H1 (cell line): Measurements from ENCODE around the gene RRAGB. TPM values are rescaled to one million over a fixed set of nuclear protein-coding genes. Genes with fewer than 3 reads are reported as not detected.

Source experiments
- CTCF ChIA-PET: fragments of 300-600 bp; sonication (Branson Sonifier 250); formaldehyde crosslinking; loops from one replicate; lab custom pipeline; 2021; ENCODE audit not compliant: partially characterized antibody; lab: Charles Lee
- POLR2A ChIA-PET: fragments of 300-600 bp; sonication (Branson Sonifier 250); formaldehyde crosslinking; loops from one replicate; lab custom pipeline; 2021; ENCODE audit warnings: inconsistent platforms; ENCODE audit not compliant: partially characterized antibody; lab: Charles Lee
- DNase-seq, 2 experiments: peaks; one replicate each; pipeline versions ENCODE4 v3.0.0 to v3.0.0-alpha.2; 2010 to 2022; ENCODE audit warnings: low spot score in 2 of 2, low read depth in 1 of 2, mixed read lengths in 1 of 2
- FAIRE-seq: peaks from 2 replicates; lab custom pipeline; 2011; peaks lifted over from hg19 to GRCh38; lab: Jason Lieb, UNC
- H2AFZ ChIP-seq: 2 replicates; pipeline ENCODE4 v1.8.1; 2012; ENCODE audit warnings: low read length, inconsistent platforms
- H2AK5ac ChIP-seq: 2 replicates; pipeline ENCODE4 v1.6.1; 2013; ENCODE audit warnings: low read depth, low read length
- H2BK120ac ChIP-seq: replicated peaks from 2 replicates; pipeline ENCODE3; 2013; ENCODE audit warnings: low read depth, low read length, inconsistent platforms
- H2BK12ac ChIP-seq: 2 replicates; pipeline ENCODE4 v1.6.1; 2013; ENCODE audit warnings: low read depth, low read length
- H2BK15ac ChIP-seq: 2 replicates; pipeline ENCODE4 v1.6.1; 2013; ENCODE audit warnings: low read length
- H2BK20ac ChIP-seq: 2 replicates; pipeline ENCODE4 v1.6.1; 2013; ENCODE audit warnings: low read length
- H2BK5ac ChIP-seq: 2 replicates; pipeline ENCODE4 v1.6.1; 2013; ENCODE audit warnings: low read depth, low read length
- H3K14ac ChIP-seq: 2 replicates; pipeline ENCODE4 v1.6.1; 2013; ENCODE audit warnings: inconsistent platforms; ENCODE audit not compliant: insufficient read length
- H3K18ac ChIP-seq: 2 replicates; pipeline ENCODE4 v1.6.1; 2013; ENCODE audit warnings: low read length; ENCODE audit errors: extremely low read depth
- H3K23ac ChIP-seq: 2 replicates; pipeline ENCODE4 v1.6.1; 2013; ENCODE audit warnings: inconsistent platforms; ENCODE audit not compliant: insufficient read length
- H3K23me2 ChIP-seq: 2 replicates; pipeline ENCODE4 v1.6.1; 2013; ENCODE audit warnings: low read depth, low read length
- H3K27ac ChIP-seq: 2 replicates; pipeline ENCODE4 v1.6.1; 2011; ENCODE audit warnings: low read depth, low read length, inconsistent platforms
- H3K27me3 ChIP-seq, 4 experiments: replicated peaks in 1 of 4; 1 replicate in 1 of 4; 2 replicates in 3 of 4; pipeline versions ENCODE4 v1.6.1 to v1.8.1; 2011 to 2013; ENCODE audit warnings: low read length in 3 of 4, mild to moderate bottlenecking in 3 of 4, inconsistent platforms in 2 of 4, mixed read lengths in 2 of 4, moderate library complexity in 1 of 4; ENCODE audit not compliant: control insufficient read depth in 3 of 4, insufficient read depth in 3 of 4; ENCODE audit errors: extremely low read depth in 1 of 4
- H3K36me3 ChIP-seq, 4 experiments: 2 replicates each; pipeline versions ENCODE4 v1.6.1 to v1.8.1; 2011 to 2013; ENCODE audit warnings: mild to moderate bottlenecking in 4 of 4, low read length in 3 of 4, moderate library complexity in 2 of 4, control low read depth in 1 of 4, inconsistent platforms in 1 of 4; ENCODE audit not compliant: insufficient read depth in 4 of 4, control insufficient read depth in 2 of 4
- H3K4ac ChIP-seq: replicated peaks from 2 replicates; pipeline ENCODE3; 2013; ENCODE audit warnings: low read length, low read depth, mixed read lengths, inconsistent platforms; ENCODE audit not compliant: insufficient read length
- H3K4me1 ChIP-seq, 4 experiments: replicated peaks in 1 of 4; 1 replicate in 1 of 4; 2 replicates in 3 of 4; pipeline versions ENCODE4 v1.6.1 to v1.8.1; 2011 to 2013; ENCODE audit warnings: low read length in 3 of 4, inconsistent platforms in 2 of 4, mixed read lengths in 1 of 4; ENCODE audit not compliant: insufficient read depth in 4 of 4, control insufficient read depth in 3 of 4
- H3K4me2 ChIP-seq, 2 experiments: 2 replicates each; pipeline versions ENCODE4 v1.6.1 to v1.8.1; 2011 to 2013; ENCODE audit warnings: low read depth in 2 of 2, low read length in 2 of 2, control low read depth in 1 of 2, inconsistent platforms in 1 of 2, mild to moderate bottlenecking in 1 of 2; ENCODE audit not compliant: insufficient read depth in 1 of 2
- H3K4me3 ChIP-seq, 4 experiments: fragments of 200-600, 300-600 bp in 1 of 4; sonication (generic), shearing (Covaris generic), sonication (Bioruptor Twin) in 1 of 4; 2 replicates each; pipeline versions ENCODE4 v1.5.1 to v1.8.1; 2011 to 2016; ENCODE audit warnings: low read length in 4 of 4, low read depth in 3 of 4, control low read depth in 2 of 4, inconsistent platforms in 2 of 4, mild to moderate bottlenecking in 2 of 4, mixed read lengths in 1 of 4, moderate library complexity in 1 of 4; ENCODE audit not compliant: insufficient read depth in 2 of 4; ENCODE audit errors: extremely low read depth in 1 of 4
- H3K56ac ChIP-seq: replicated peaks from 2 replicates; pipeline ENCODE3; 2013; ENCODE audit warnings: low read depth, mild to moderate bottlenecking, mixed read lengths, low read length, inconsistent platforms; ENCODE audit not compliant: insufficient read length
- H3K79me1 ChIP-seq: 2 replicates; pipeline ENCODE4 v1.6.1; 2013; ENCODE audit warnings: low read depth, low read length, control low read depth
- H3K79me2 ChIP-seq, 2 experiments: 2 replicates each; pipeline versions ENCODE4 v1.6.1 to v1.8.1; 2012 to 2013; ENCODE audit warnings: low read length in 2 of 2, mild to moderate bottlenecking in 2 of 2, inconsistent platforms in 1 of 2; ENCODE audit not compliant: insufficient read depth in 2 of 2, control insufficient read depth in 1 of 2
- H3K9ac ChIP-seq, 4 experiments: replicated peaks in 1 of 4; 1 replicate in 1 of 4; 2 replicates in 3 of 4; pipeline versions ENCODE4 v1.6.1 to v1.8.1; 2011 to 2013; ENCODE audit warnings: low read depth in 3 of 4, low read length in 3 of 4, control low read depth in 2 of 4, mild to moderate bottlenecking in 2 of 4, moderate library complexity in 2 of 4, inconsistent platforms in 1 of 4; ENCODE audit errors: extremely low read depth in 1 of 4
- H3K9me3 ChIP-seq, 2 experiments: 2 replicates each; pipeline versions ENCODE4 v1.6.1 to v1.8.1; 2012 to 2013; ENCODE audit warnings: mild to moderate bottlenecking in 2 of 2, moderate library complexity in 2 of 2, control low read depth in 1 of 2, inconsistent platforms in 1 of 2, low read depth in 1 of 2, low read length in 1 of 2, mixed read lengths in 1 of 2; ENCODE audit not compliant: insufficient read depth in 2 of 2
- H4K20me1 ChIP-seq, 2 experiments: replicated peaks in 1 of 2; 2 replicates each; pipeline versions ENCODE3 to v1.8.1; 2011 to 2013; ENCODE audit warnings: inconsistent platforms in 2 of 2, low read length in 2 of 2, mild to moderate bottlenecking in 1 of 2; ENCODE audit not compliant: insufficient read depth in 2 of 2, control insufficient read depth in 1 of 2
- H4K5ac ChIP-seq: 2 replicates; pipeline ENCODE4 v1.6.1; 2013; ENCODE audit warnings: low read length, low read depth, mixed read lengths, inconsistent platforms; ENCODE audit not compliant: insufficient read length
- H4K8ac ChIP-seq: 2 replicates; pipeline ENCODE4 v1.8.0; 2013; ENCODE audit warnings: mild to moderate bottlenecking, moderate library complexity, low read length, inconsistent platforms; ENCODE audit not compliant: insufficient read depth; ENCODE audit errors: extremely low read depth
- H4K91ac ChIP-seq: replicated peaks from 2 replicates; pipeline ENCODE3; 2013; ENCODE audit warnings: low read length, mixed read lengths, inconsistent platforms; ENCODE audit not compliant: insufficient read length
- CBX5 ChIP-seq: fragments of 300-800, 300-1000 bp; sonication (generic); IDR thresholded peaks from 2 replicates; pipeline ENCODE4 v1.7.1; 2016; ENCODE audit warnings: antibody characterized with exemption, low read length, low read depth
- HDAC6 ChIP-seq: IDR thresholded peaks from one replicate; pipeline ENCODE4 v1.7.1; 2012; ENCODE audit warnings: low read depth, mild to moderate bottlenecking, inconsistent platforms, low read length, moderate library complexity
- KDM5A ChIP-seq: fragments of 200-600 bp; IDR thresholded peaks from 2 replicates; pipeline ENCODE4 v1.7.1; 2012; ENCODE audit warnings: mild to moderate bottlenecking, low read length, inconsistent platforms, mixed read lengths
- MAFK ChIP-seq: IDR thresholded peaks from 2 replicates; pipeline ENCODE4 v1.6.1; 2012; ENCODE audit warnings: low read depth, mild to moderate bottlenecking, improper control_type of control experiment, low read length
- NRF1 ChIP-seq: IDR thresholded peaks from 2 replicates; pipeline ENCODE4 v1.6.1; 2011; ENCODE audit warnings: mild to moderate bottlenecking, low read depth, low read length, improper control_type of control experiment
- SP1 ChIP-seq: IDR thresholded peaks from 2 replicates; pipeline ENCODE4 v1.6.1; 2011; ENCODE audit warnings: low read depth, low read length
- SP2 ChIP-seq: IDR thresholded peaks from 2 replicates; pipeline ENCODE4 v1.6.1; 2012; ENCODE audit warnings: mild to moderate bottlenecking, low read length, inconsistent platforms
- SP4 ChIP-seq: IDR thresholded peaks from 2 replicates; pipeline ENCODE4 v1.6.1; 2012; ENCODE audit warnings: low read length, inconsistent platforms
- SUZ12 ChIP-seq: fragments of 200-600 bp; sonication (generic); IDR thresholded peaks from 2 replicates; pipeline ENCODE4 v1.6.1; 2012; ENCODE audit warnings: mild to moderate bottlenecking, inconsistent platforms, low read length, moderate library complexity, mixed read lengths
- TCF12 ChIP-seq: IDR thresholded peaks from 2 replicates; pipeline ENCODE4 v1.6.1; 2011; ENCODE audit warnings: low read depth, mild to moderate bottlenecking, low read length
- TEAD4 ChIP-seq: IDR thresholded peaks from 2 replicates; pipeline ENCODE4 v1.6.1; 2012; ENCODE audit warnings: low read depth, low read length, inconsistent platforms, mixed read lengths
- WGBS, 2 experiments: shearing (Covaris generic) in 1 of 2; methylation state at CpG; one replicate each; pipeline versions ENCODE4 v1.1.6 to v1.1.7; 2013 to 2015; ENCODE audit warnings: low lambda C conversion rate in 2 of 2, mixed read lengths in 2 of 2, inconsistent platforms in 1 of 2, low coverage in 1 of 2, missing lambda C conversion rate in 1 of 2; ENCODE audit not compliant: insufficient replicate concordance in 2 of 2, insufficient coverage in 1 of 2, insufficient read length in 1 of 2; ENCODE audit errors: extremely low coverage in 1 of 2, missing lambda C conversion rate in 1 of 2; 5-methylcytosine and 5-hydroxymethylcytosine counted together
- polyA plus RNA-seq, 7 experiments: library from polyadenylated mRNA; depleted of rRNA in 3 of 7; stranded (reverse) in 5 of 7; unstranded in 2 of 7; fragments of >200 nt in 5 of 7; fragments of 200-250 nt in 2 of 7; gene quantifications; 1 replicate in 5 of 7; 2 replicates in 1 of 7; 4 replicates in 1 of 7; pipeline versions ENCODE4 v1.2.1 to v1.2.3, GENCODE V29; 2011 to 2013; ENCODE audit warnings: missing spikeins in 2 of 7, mixed read lengths in 2 of 7
- total RNA-seq: library from RNA; stranded (reverse); fragmentation: NEBNext Ultra II Directional; extraction: Animal tissue kit (Norgen Biotek cat#: 25700); gene quantifications from 2 replicates; pipeline ENCODE4 v1.2.1, GENCODE V29; 2021

RRAGB gene
- total and polyA plus RNA-seq, 2 of the 8 experiments (the other 6 are each of a cell fraction or from before 2014, with no cell fraction given) = 5.8 to 6.8 TPM

DNA sequence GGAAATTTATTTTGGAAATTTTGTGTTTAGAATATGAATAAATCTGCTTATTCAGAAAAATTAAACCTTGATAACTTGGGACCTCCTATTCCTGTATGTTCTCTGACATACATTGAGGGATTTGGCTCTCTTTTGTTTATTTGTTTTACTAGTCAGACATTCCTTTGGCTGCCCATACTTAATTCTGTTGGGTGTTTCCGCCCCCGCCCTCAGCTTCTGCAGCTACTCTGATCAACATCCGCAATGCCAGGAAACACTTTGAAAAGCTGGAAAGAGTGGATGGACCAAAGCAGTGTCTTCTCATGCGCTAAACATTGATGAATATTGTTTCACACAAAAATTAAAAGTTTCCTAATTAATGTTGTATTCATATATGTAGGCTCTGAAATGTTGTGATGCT, 40.5 kb downstream of the RRAGB start:
- H2BK20ac ChIP-seq = no peak overlapping the region
- no peak overlapping the region for H2BK5ac ChIP-seq
- H3K23ac ChIP-seq = no peak overlapping the region
- H4K91ac ChIP-seq = no peak overlapping the region
- no peak overlapping the region for H3K9ac ChIP-seq
- 89% methylated on average over 4 of the region's 4 CpGs; no CpG with 5 or more reads in 1 of the 2 experiments for WGBS, 2 experiments
- DNase-seq (no peak), FAIRE-seq (no peak)
- no peaks in the 10 kb centered on the region for H3K23me2 ChIP-seq
- no peak overlapping the region for H3K4me2 ChIP-seq
- no peaks in the 10 kb centered on the region for H3K27me3 ChIP-seq
- no peaks in the 10 kb centered on the region for H3K4me1 ChIP-seq
- no peaks in the 10 kb centered on the region for H3K9me3 ChIP-seq
- no peak overlapping the region for H2BK120ac ChIP-seq
- no peak overlapping the region for H3K27ac ChIP-seq
- no peak overlapping the region for H2BK12ac ChIP-seq
- H2AFZ ChIP-seq = no peak overlapping the region
- ChIA-PET CTCF (no interaction called here), POLR2A (no interaction called here)
- no peak overlapping the region for H3K18ac ChIP-seq
- no peaks in the 10 kb centered on the region; a peak in 2 of 8 replicates for H3K36me3 ChIP-seq
- no peak overlapping the region for H3K4me3 ChIP-seq
- H3K56ac ChIP-seq = no peak overlapping the region
- H2AK5ac ChIP-seq = no peak overlapping the region
- H4K5ac ChIP-seq = no peak overlapping the region
- H3K14ac ChIP-seq = no peak overlapping the region
- no peaks in the 10 kb centered on the region for H3K79me1 ChIP-seq
- H3K79me2 ChIP-seq = no peaks in the 10 kb centered on the region
- no peak overlapping the region for H2BK15ac ChIP-seq
- no peak overlapping the region for H4K8ac ChIP-seq
- no peak for TF ChIP-seq SP1
- TF ChIP-seq SP2 = no peak
- no peak for TF ChIP-seq KDM5A
- no peak for TF ChIP-seq HDAC6
- TF ChIP-seq CBX5 = no peak
- no peak for TF ChIP-seq NRF1
- TF ChIP-seq MAFK = no peak
- TF ChIP-seq SUZ12 = no peak
- no peak for TF ChIP-seq TCF12
- TF ChIP-seq TEAD4 = no peak
- TF ChIP-seq SP4 = no peak
- no peak overlapping the region for H3K4ac ChIP-seq
- no peaks in the 10 kb centered on the region for H4K20me1 ChIP-seq
